Stimulated activated CD4-positive, alpha-beta T cell treated with anti-CD3 and anti-CD28 coated beads, Interleukin-12 subunit alpha, Interleukin-12 subunit beta, amount 100 ng/mL, for 4 hours (primary cell): ENCODE results near the gene ANKRD29.

Experiments used
- DNase-seq: peaks from one replicate; pipeline ENCODE4 v3.0.0-alpha.2; 2020

ANKRD29 gene

DNA sequence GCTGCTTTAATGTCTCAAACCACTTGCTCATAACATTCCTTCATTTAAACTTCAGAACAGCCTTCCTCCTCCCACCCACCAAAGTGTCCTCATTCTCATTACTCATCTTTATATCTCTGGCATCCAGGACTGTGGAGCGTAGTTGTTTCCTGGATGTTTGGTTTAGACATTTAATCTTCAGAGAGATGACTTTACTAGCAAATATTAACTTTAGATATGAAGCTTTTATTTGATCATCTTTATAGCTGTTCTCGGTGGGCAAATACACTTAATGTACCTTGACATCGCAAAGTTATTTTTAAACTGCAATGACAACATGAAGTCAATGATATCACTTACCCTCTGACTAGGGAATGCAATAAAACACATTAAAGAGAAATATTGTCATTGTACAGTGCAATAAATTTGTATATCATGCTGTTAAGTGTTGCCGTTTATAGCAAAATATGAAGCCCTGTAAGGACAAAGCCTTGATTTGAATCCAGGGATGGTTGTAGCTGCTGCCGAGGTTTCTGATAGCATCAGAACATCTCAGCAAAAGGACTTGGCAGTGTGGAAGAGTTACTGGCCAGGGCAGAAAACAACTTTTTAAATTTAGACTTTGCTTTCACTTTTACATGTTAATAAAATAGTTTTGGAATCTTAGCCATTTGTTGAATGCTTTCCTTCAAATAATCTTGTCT is 21.9 kb upstream of the ANKRD29 start:
- DNase-seq: no peak

GRCh38 chr18:23683671-23684070 is 21.0 kb upstream of the ANKRD29 start:
- DNase-seq: no peak

GRCh38 chr18:23683155-23683554 is 20.4 kb upstream of the ANKRD29 start:
- no peak for DNase-seq

GRCh38 chr18:23682472-23682871 is 19.8 kb upstream of the ANKRD29 start:
- no peak for DNase-seq

DNA sequence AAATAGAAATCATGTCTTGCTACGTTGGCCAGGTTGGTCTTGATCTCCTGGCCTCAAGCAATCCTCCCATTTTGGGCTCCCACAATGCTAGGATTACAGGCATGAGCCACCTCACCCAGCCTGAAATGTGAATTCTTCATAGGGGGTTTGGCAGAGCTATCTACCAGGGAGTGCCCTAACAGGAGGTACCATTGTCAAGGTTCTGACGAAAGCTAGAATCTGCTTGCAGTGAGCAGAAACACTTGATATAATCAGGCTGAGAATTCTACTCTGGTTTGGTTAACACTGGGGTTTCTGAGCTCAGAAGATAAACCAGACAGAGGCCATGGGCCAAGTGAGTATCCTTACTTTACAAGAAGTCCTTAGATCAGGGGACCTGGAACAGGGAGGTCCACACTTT is 19.3 kb upstream of the ANKRD29 start:
- no peak for DNase-seq

GRCh38 chr18:23675896-23676295 is 13.2 kb upstream of the ANKRD29 start:
- DNase-seq: no peak

- no peak for DNase-seq
Observed at GRCh38 chr18:23675236-23675635, 12.5 kb upstream of the ANKRD29 start.

GRCh38 chr18:23673725-23674124 is 11.0 kb upstream of the ANKRD29 start:
- DNase-seq: no peak

DNA sequence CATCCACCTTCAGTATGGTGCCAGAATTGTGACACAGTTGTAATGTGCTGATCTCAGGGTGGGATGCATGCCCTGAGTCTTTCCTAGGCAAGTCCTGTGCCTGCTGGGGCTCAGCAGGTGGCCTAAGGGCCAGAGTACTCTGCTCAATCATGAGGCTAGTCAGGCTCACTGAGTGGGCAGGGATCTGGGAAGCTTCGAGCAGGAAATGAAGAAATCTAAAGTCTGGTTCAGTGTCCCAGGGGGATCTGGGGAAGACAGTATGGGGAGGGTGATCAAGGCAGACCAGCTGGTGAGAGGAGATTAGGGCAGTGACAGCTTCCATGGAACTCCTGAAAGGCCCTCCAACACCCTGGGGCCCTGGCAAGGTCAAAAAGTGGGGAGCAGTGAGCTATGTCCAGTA is 8.9 kb upstream of the ANKRD29 start:
- no peak for DNase-seq

GRCh38 chr18:23669804-23670405 is 7.2 kb upstream of the ANKRD29 start:
- no peak for DNase-seq

DNA sequence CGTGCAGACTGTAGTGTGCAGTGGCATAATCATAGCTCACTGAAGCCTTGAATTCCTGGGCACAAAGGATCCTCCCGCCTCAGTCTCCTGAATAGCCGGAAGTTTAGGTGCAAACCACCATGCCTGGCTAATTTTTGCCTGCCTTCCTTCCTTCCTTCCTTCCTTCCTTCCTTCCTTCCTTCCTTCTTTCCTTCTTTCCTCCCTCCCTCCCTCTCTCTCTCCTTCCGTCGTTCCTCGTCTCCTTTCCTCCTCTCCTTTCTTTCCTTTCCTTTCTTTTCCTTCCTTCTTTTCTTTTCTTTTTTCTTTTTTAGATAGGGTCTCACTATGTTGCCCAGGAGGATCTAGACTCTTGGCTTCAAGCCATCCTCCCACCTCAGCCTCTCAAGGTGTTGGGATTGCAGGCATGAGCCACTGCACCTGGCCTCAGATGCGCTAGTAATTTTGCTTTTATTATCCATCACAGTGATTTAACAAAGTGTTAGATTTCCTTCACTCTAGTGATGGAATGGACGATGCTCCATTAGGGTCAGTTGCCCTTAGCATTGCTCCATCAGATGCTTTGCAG is 6.6 kb upstream of the ANKRD29 start:
- DNase-seq: no peak

DNA sequence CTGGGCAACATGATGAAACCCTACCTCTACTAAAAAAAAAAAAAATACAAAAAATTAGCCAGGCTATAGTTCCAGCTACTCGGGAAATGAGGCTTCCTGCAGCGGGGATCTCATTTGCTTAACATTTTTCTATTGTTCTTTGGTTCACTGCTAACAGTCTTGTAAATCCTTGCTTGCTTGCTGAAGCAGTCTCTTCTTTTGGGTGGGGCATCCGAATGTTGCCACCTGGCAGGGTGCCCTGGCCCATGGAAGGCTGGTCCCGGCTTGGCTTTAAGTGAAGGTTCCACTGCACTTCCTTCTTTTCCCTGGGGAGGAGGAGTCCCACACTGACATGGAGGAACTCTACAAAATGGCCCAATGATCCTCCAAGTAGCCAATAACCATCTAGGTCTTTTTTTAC is 6.0 kb upstream of the ANKRD29 start:
- DNase-seq: no peak

- no peak for DNase-seq
Observed at GRCh38 chr18:23667114-23667513, 4.4 kb upstream of the ANKRD29 start.

GRCh38 chr18:23664674-23665073 is 2.0 kb upstream of the ANKRD29 start:
- no peak for DNase-seq

GRCh38 chr18:23661735-23662308 is 889 bp downstream of the ANKRD29 start:
- DNase-seq: no peak

GRCh38 chr18:23658285-23658684 is 4.4 kb downstream of the ANKRD29 start:
- DNase-seq: no peak

- DNase-seq: no peak
Observed at GRCh38 chr18:23652232-23652631, 10.5 kb downstream of the ANKRD29 start.

- no peak for DNase-seq
Observed at GRCh38 chr18:23650968-23651927, 11.5 kb downstream of the ANKRD29 start.

- DNase-seq: no peak
Observed at GRCh38 chr18:23648940-23649607, 13.6 kb downstream of the ANKRD29 start.

DNA sequence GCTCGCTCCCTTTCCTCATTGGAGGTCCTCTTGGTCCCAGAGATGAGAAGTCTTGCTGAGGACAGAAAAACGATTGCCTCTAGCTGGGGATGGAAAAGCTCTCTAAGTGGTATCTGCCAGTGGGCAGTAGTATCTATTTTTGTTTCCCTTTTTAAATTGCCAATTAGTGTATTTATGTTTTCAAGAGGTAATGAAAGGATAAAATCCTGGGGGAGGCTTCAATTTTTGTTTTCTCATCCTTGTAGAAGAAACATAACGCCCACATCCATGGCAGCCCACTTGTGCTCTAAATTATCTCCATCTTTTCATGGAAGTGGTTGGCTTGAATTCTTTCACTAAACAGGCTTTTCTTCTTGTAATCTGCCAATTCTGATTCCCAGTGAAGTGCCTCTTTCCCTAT is 14.3 kb downstream of the ANKRD29 start:
- no peak for DNase-seq

DNA sequence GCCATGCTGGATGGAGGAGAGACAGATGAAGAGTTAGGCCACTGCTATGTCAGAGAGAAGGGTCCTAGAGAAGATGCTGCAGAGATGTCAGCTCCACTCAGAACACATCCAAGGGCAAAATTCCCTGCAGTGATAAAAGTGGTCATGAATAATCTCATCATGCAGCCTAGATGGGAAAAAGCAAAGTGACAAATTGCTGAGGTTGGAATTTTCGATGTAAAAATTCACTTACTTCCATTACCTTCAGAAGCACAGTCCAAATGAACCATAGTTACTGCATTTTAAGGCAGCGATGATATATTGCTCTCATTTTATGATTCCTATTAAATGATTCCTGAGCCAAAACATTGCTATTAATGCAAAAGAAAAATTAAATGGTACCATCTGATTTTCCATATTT is 16.4 kb downstream of the ANKRD29 start:
- no peak for DNase-seq

DNA sequence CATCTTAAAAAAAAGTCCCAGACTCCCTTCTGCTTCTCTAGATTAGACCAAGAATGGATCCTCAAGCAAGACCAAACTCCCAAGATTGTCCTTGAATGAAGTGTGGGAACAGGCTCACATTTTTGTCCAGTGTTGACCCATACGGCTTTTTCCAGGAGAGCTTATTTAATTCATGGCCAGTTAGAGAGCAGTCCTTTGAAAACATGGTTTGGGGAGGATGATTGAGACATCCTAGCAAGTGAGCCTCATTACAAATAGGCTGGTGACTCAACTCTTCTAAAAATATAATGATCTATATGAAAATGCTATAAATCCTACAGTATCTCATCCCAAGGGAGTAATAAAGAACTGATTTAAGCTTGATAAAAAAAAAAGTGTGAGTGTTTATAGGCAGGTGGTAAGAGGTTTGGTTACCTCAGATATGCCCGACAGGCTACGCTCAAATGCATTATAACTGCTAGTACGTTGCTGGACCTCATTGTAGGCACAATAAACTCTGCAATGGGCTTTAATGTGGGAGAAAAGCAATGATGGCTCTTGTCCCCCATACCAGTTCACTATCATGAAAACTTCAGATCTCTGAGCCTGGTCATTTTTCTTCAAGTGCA is 17.0 kb downstream of the ANKRD29 start:
- no peak for DNase-seq
